DMS53 (cell line): ENCODE results near the gene SMIM5.

Experiments
- DNase-seq: peaks from one replicate; lab custom pipeline; 2025; lab: John Stamatoyannopoulos, UW

Gene SMIM5

GRCh38 chr17:75640556-75641119 lies 7.4 kb downstream of the SMIM5 start:
- DNase-seq, result peak; percentile 38

- peak; percentile 40 for DNase-seq
Measured at GRCh38 chr17:75641343-75641742, 8.1 kb downstream of the SMIM5 start.

GRCh38 chr17:75642182-75642783 lies 9.0 kb downstream of the SMIM5 start:
- DNase-seq, result peak; percentile 92

GRCh38 chr17:75642784-75643642 lies 9.8 kb downstream of the SMIM5 start:
- peak; percentile 58 for DNase-seq

- no peak for DNase-seq
Measured at GRCh38 chr17:75643643-75644017, 10.4 kb downstream of the SMIM5 start.

- peak; percentile 99 for DNase-seq
Measured at GRCh38 chr17:75645501-75645888, 12.3 kb downstream of the SMIM5 start.

- peak; percentile 98 for DNase-seq
Measured at GRCh38 chr17:75645889-75646637, 12.8 kb downstream of the SMIM5 start.

GRCh38 chr17:75646638-75646992 lies 13.4 kb downstream of the SMIM5 start:
- no peak for DNase-seq

GRCh38 chr17:75647061-75647460 lies 13.8 kb downstream of the SMIM5 start:
- DNase-seq, result peak; percentile 63

- DNase-seq, result no peak
Measured at GRCh38 chr17:75647921-75648320, 14.7 kb downstream of the SMIM5 start.

GRCh38 chr17:75649687-75650086 lies 16.5 kb downstream of the SMIM5 start:
- no peak for DNase-seq

- DNase-seq, result no peak
Measured at GRCh38 chr17:75650874-75651273, 17.6 kb downstream of the SMIM5 start.

GRCh38 chr17:75652341-75652740 lies 19.1 kb downstream of the SMIM5 start:
- no peak for DNase-seq

- DNase-seq, result peak; percentile 58
Measured at GRCh38 chr17:75652934-75653549, 19.8 kb downstream of the SMIM5 start.

GRCh38 chr17:75654176-75654575 lies 20.9 kb downstream of the SMIM5 start:
- peak; percentile 80 for DNase-seq

GRCh38 chr17:75658237-75658636 lies 25.0 kb downstream of the SMIM5 start:
- no peak for DNase-seq

GRCh38 chr17:75661531-75661930 lies 28.3 kb downstream of the SMIM5 start:
- DNase-seq, result no peak

- DNase-seq, result no peak
Measured at GRCh38 chr17:75662511-75662910, 29.3 kb downstream of the SMIM5 start.

- no peak for DNase-seq
Measured at GRCh38 chr17:75664099-75664549, 30.9 kb downstream of the SMIM5 start.

GRCh38 chr17:75665981-75666380 lies 32.7 kb downstream of the SMIM5 start:
- no peak for DNase-seq

- peak; percentile 99 for DNase-seq
Measured at GRCh38 chr17:75666959-75667790, 33.9 kb downstream of the SMIM5 start, which contains the start of the genes RECQL5 and SAP30BP. Gene RECQL5 (minus strand): TSS chr17:75667154. CDS start chr17:75666557, 597 bp downstream. Gene SAP30BP (plus strand): TSS chr17:75667338. CDS start chr17:75667373, 35 bp downstream.
